Natural killer cell (primary cell): Measurements from ENCODE around the gene SLF1. TPM values are rescaled to one million over a fixed set of nuclear protein-coding genes. Genes with fewer than 3 reads are reported as not detected.

Experiments used
- ATAC-seq, 3 donors: fragments of 150-1000 bp in 2 of 3; fragments of 200-7000 bp in 1 of 3; cut with Tn5 transposase; 1 replicate in 1 of 3; 2 replicates in 2 of 3; pipeline ENCODE4 v1.10.0; 2021; ENCODE audit warnings: mild to moderate bottlenecking in 2 of 3, moderate library complexity in 2 of 3
- DNase-seq, 2 donors: peaks; one replicate each; pipeline versions ENCODE4 v3.0.0 to v3.0.0-alpha.2; 2013 to 2021; ENCODE audit warnings: mixed read lengths in 1 of 2
- H3K27ac ChIP-seq: one replicate; pipeline ENCODE4 v1.5.1; 2013; ENCODE audit warnings: mild to moderate bottlenecking, low read length
- H3K27me3 ChIP-seq: one replicate; pipeline ENCODE4 v1.6.1; 2013; ENCODE audit warnings: low read length; ENCODE audit not compliant: control insufficient read depth, insufficient read depth
- H3K36me3 ChIP-seq: one replicate; pipeline ENCODE4 v1.6.1; 2013; ENCODE audit warnings: low read length; ENCODE audit not compliant: control insufficient read depth, insufficient read depth
- H3K4me1 ChIP-seq: one replicate; pipeline ENCODE4 v1.6.1; 2013; ENCODE audit warnings: low read length; ENCODE audit not compliant: control insufficient read depth, insufficient read depth
- H3K4me3 ChIP-seq: one replicate; pipeline ENCODE4 v1.5.1; 2013; ENCODE audit warnings: low read length
- H3K9me3 ChIP-seq: one replicate; pipeline ENCODE4 v1.6.1; 2013; ENCODE audit warnings: low read length; ENCODE audit not compliant: control insufficient read depth, insufficient read depth
- H3K27ac Mint-ChIP-seq, 2 donors: one replicate each; pipeline ENCODE4 v1.8.0; 2022; ENCODE audit warnings: mild to moderate bottlenecking in 2 of 2, mixed read lengths in 2 of 2, moderate library complexity in 1 of 2
- H3K27me3 Mint-ChIP-seq, 2 donors: one replicate each; pipeline ENCODE4 v1.8.0; 2022; ENCODE audit warnings: low read depth in 2 of 2, mixed read lengths in 2 of 2
- H3K36me3 Mint-ChIP-seq: one replicate; pipeline ENCODE4 v1.8.0; 2022; ENCODE audit warnings: mixed read lengths
- H3K4me1 Mint-ChIP-seq, 2 donors: one replicate each; pipeline ENCODE4 v1.8.0; 2022; ENCODE audit warnings: mixed read lengths in 2 of 2
- H3K4me3 Mint-ChIP-seq: one replicate; pipeline ENCODE4 v1.8.0; 2022; ENCODE audit warnings: mild to moderate bottlenecking, moderate library complexity, mixed read lengths
- H3K9me3 Mint-ChIP-seq, 2 donors: one replicate each; pipeline ENCODE4 v1.8.0; 2022; ENCODE audit warnings: mixed read lengths in 2 of 2
- WGBS: methylation state at CpG from one replicate; pipeline ENCODE4 v1.1.7; 2013; ENCODE audit warnings: missing lambda C conversion rate; ENCODE audit not compliant: insufficient coverage; 5-methylcytosine and 5-hydroxymethylcytosine counted together
- intact Hi-C: fragments of 100-400 bp; cut with micrococcal nuclease; formaldehyde crosslinking; loops from one replicate; pipeline ENCODE4 v1.14.2; 2022
- total RNA-seq, 4 donors: library from RNA; stranded (reverse); fragments of 120-200 nt in 1 of 4; gene quantifications; one replicate each; pipeline versions ENCODE4 v1.2.3 to v1.2.4, GENCODE V29; 2013 to 2022
- TF ChIP-seq, protein P1 (sequence below): fragments of 200-600 bp; IDR thresholded peaks from one replicate; pipeline ENCODE4 v1.8.0; 2022; ENCODE audit warnings: antibody characterized with exemption

Gene SLF1
- total RNA-seq, 3 donors from 2014 or later (not counting 1 experiment from before 2014, with no cell fraction given): 9.5 to 17.2 (median 11.0) TPM

DNA sequence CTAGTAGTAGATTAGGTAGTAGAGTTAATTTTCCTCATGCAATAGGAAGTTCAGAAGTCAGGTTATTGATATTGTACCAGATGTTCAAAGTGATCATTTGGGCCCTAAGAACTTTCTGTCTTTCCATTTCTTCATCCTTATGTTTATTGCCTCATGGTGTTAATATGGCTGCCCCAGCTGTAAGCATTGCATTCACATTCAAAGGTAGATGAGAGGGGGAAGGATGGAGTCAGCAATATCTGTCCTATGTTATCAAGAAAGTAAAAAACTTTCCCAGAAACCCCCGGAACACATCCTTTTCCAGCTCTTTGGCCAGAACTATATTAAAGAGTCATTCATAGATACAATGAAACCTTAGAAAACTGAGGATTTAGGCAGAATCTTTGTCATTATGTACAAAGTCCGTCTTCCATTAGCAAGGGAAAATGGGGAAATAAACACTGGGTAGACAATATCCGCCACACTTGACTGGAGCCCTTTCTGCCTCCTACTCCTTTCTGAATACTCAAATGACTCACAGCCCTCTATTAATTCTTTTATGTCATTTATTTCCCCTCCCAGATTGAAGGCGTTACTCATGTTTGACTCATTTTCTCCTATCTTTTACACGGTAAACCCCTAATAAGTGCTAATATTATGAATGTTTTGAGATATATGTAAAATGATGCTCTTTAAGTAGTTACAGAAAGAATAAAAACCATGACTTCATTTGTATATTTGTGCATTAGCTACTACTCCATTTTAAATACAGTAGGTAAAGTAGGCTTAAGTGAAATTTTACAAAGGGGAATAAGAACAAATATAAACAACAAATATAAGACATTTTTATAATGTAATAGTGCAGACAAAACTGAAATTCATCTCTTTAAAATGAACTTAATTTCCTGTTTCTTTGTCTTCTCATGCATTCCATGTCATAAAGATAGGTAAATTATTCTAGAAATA lies 127.6 kb downstream of the SLF1 start:
- no peaks in the 10 kb centered on the region for H3K4me1 Mint-ChIP-seq
- H3K27me3 Mint-ChIP-seq: no peaks in the 10 kb centered on the region
- no peaks in the 10 kb centered on the region for H3K9me3 Mint-ChIP-seq
- no peak overlapping the region for H3K4me3 ChIP-seq
- no peaks in the 10 kb centered on the region for H3K36me3 ChIP-seq
- no peak overlapping the region for H3K27ac Mint-ChIP-seq
- TF ChIP-seq, protein P1, sequence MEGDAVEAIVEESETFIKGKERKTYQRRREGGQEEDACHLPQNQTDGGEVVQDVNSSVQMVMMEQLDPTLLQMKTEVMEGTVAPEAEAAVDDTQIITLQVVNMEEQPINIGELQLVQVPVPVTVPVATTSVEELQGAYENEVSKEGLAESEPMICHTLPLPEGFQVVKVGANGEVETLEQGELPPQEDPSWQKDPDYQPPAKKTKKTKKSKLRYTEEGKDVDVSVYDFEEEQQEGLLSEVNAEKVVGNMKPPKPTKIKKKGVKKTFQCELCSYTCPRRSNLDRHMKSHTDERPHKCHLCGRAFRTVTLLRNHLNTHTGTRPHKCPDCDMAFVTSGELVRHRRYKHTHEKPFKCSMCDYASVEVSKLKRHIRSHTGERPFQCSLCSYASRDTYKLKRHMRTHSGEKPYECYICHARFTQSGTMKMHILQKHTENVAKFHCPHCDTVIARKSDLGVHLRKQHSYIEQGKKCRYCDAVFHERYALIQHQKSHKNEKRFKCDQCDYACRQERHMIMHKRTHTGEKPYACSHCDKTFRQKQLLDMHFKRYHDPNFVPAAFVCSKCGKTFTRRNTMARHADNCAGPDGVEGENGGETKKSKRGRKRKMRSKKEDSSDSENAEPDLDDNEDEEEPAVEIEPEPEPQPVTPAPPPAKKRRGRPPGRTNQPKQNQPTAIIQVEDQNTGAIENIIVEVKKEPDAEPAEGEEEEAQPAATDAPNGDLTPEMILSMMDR: no peak
- no peak for ATAC-seq
- H3K4me1 ChIP-seq: no peaks in the 10 kb centered on the region
- no peaks in the 10 kb centered on the region for H3K36me3 Mint-ChIP-seq
- no peaks in the 10 kb centered on the region for H3K9me3 ChIP-seq
- no peak overlapping the region for H3K27ac ChIP-seq
- no peaks in the 10 kb centered on the region for H3K27me3 ChIP-seq
- WGBS: 86% methylated on average over 3 of the region's 5 CpGs
- intact Hi-C loops: no loop called here
- H3K4me3 Mint-ChIP-seq: no peak overlapping the region
- no peak for DNase-seq

DNA sequence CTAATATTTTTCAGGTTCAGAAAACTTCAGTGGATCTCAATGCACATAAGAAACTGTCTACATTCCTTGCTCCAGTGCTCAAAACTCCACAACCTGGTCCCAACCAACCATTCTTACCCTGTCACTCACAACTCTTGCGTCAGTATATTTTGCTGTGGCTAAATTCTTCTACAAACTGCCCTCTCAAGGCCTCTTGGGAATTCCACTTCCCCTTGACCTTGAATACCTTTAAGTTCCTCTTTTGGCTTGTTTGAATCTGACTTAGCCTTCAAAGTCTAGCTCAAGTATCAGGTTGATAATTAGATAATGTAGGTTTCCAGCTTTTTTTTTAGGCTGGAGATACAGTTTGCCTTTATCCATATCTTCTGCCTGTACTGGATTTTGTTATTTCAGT lies 128.3 kb downstream of the SLF1 start:
- no peak for DNase-seq
- intact Hi-C loops: no loop called here

More for the DNA sequence above, 128.3 kb downstream of the SLF1 start:
- Mint-ChIP-seq H3K4me1 (no peaks in the 10 kb centered on the region), H3K9me3 (no peaks in the 10 kb centered on the region), H3K36me3 (no peaks in the 10 kb centered on the region), H3K27me3 (no peaks in the 10 kb centered on the region), H3K4me3 (no peak overlapping the region), H3K27ac (no peak overlapping the region)
- Histone ChIP-seq H3K4me1 (no peaks in the 10 kb centered on the region), H3K4me3 (no peak overlapping the region), H3K27me3 (no peaks in the 10 kb centered on the region), H3K27ac (no peak overlapping the region), H3K9me3 (no peaks in the 10 kb centered on the region), H3K36me3 (no peaks in the 10 kb centered on the region)
- TF ChIP-seq, protein P1: no peak
- 41% methylated on average over 1 of the region's 1 CpG for WGBS
- no peak for ATAC-seq

Other genes starting within 250 kb of the SLF1 start
- gene KIAA0825, start 65 bp upstream of the SLF1 start, total RNA-seq: 1 to 10 TPM; 2.4 to 5.0 (median 4.8) TPM